ENCODE measurements around the gene NOVA2. TPM values are rescaled to one million over a fixed set of nuclear protein-coding genes. Genes with fewer than 3 reads are reported as not detected.
A peak's percentile ranks its signal among the peaks of the same experiment; 100 is the strongest.

NOVA2 gene
- total and polyA plus RNA-seq, 9 of the 15 experiments (the other 6 are each of a cell fraction or from before 2014, with no cell fraction given), result not detected

GRCh38 chr19:45994998-45995714 lies 21.5 kb upstream of the NOVA2 start, which contains the start of gene CCDC61 (continued):
- no peak for TF ChIP-seq GMEB1 (CRISPR knock-in tag; IDR thresholded peaks at IDR 0.05)
- no peak for TF ChIP-seq TBL1XR1 (IDR thresholded peaks at IDR 0.05; ENCODE audit: low read length in 2 of 2)
- no peak for TF ChIP-seq MTA2 (IDR thresholded peaks at IDR 0.05; ENCODE audit: low read depth)
- TF ChIP-seq DNMT1 (IDR thresholded peaks at IDR 0.05), result no peak
- TF ChIP-seq EP300 (IDR thresholded peaks at IDR 0.05; ENCODE audit: low read length), result no peak
- TF ChIP-seq ZNF644 (tag; IDR thresholded peaks at IDR 0.05; ENCODE audit: low read depth), result no peak
- TF ChIP-seq TOE1 (IDR thresholded peaks at IDR 0.05; ENCODE audit: borderline replicate concordance), result peak; percentile 8; the same call in 1 of the 2 replicates
- TF ChIP-seq TOE1 (CRISPR knock-in tag; IDR thresholded peaks at IDR 0.05; ENCODE audit: borderline replicate concordance, low read depth), result no peak
- TF ChIP-seq GTF3C2 (IDR thresholded peaks at IDR 0.05; ENCODE audit: borderline replicate concordance, extremely low read depth, insufficient read length), result no peak
- 0 out of 2 replicates have a peak, but pooled peaks have one; percentile 12 for TF ChIP-seq CTBP1 (IDR thresholded peaks at IDR 0.05; ENCODE audit: borderline replicate concordance)
- no peak for TF ChIP-seq ELK3 (CRISPR knock-in tag; IDR thresholded peaks at IDR 0.05)
- no peak for TF ChIP-seq E4F1 (CRISPR knock-in tag; IDR thresholded peaks at IDR 0.05; ENCODE audit: borderline replicate concordance)
- TF ChIP-seq ZNF140 (CRISPR knock-in tag; IDR thresholded peaks at IDR 0.05), result no peak
- TF ChIP-seq PTTG1 (tag; IDR thresholded peaks at IDR 0.05; ENCODE audit: low read depth), result no peak
- TF ChIP-seq USF2 (CRISPR knock-in tag; IDR thresholded peaks at IDR 0.05), result peak; percentile 89
